ENCODE data around the gene CREBBP. TPM values are rescaled to one million over a fixed set of nuclear protein-coding genes. Genes with fewer than 3 reads are reported as not detected.
"Not testable (repeated sequence)": the region's sequence is repeated elsewhere in the genome, so short reads cannot be mapped to it uniquely, and the experiment has no call there.

CREBBP gene
- total RNA-seq, 1 donor from 2014 or later = 33.5 TPM

DNA sequence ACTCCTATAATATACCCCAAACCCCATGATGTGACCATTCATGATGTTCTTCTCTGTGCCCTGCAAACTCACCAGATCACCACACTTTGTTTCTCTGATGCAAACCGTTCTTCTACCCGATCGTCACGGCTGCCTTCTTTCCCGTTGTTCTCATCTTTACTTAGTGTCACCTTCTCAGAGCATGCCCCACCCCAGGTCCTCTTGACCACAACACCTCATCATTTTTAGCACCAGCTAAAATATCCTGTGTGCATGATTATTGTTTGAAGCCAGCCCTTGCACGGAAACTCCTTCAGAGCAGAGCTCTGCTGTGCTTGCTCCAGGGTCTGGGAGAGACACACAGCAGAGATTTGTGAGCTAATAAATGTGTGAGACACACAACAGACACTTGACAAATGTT, 38.9 kb upstream of the CREBBP start:
- peaks cover 27% of the 10 kb centered on the region for H3K9me3 ChIP-seq (replicated peaks)
- no peak for DNase-seq
- TF ChIP-seq, protein P1, sequence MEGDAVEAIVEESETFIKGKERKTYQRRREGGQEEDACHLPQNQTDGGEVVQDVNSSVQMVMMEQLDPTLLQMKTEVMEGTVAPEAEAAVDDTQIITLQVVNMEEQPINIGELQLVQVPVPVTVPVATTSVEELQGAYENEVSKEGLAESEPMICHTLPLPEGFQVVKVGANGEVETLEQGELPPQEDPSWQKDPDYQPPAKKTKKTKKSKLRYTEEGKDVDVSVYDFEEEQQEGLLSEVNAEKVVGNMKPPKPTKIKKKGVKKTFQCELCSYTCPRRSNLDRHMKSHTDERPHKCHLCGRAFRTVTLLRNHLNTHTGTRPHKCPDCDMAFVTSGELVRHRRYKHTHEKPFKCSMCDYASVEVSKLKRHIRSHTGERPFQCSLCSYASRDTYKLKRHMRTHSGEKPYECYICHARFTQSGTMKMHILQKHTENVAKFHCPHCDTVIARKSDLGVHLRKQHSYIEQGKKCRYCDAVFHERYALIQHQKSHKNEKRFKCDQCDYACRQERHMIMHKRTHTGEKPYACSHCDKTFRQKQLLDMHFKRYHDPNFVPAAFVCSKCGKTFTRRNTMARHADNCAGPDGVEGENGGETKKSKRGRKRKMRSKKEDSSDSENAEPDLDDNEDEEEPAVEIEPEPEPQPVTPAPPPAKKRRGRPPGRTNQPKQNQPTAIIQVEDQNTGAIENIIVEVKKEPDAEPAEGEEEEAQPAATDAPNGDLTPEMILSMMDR (IDR thresholded peaks at IDR 0.05; ENCODE audit: borderline replicate concordance) = no peak
- intact Hi-C loops (cut with micrococcal nuclease) = no loop called here
- no peak overlapping the region for H3K27ac ChIP-seq (replicated peaks)
- no peaks in the 10 kb centered on the region for H3K4me1 ChIP-seq
- no peaks in the 10 kb centered on the region for H3K27me3 ChIP-seq (ENCODE audit: low read depth)
- no peaks in the 10 kb centered on the region for H3K36me3 ChIP-seq
- no peak overlapping the region for H3K4me3 ChIP-seq

DNA sequence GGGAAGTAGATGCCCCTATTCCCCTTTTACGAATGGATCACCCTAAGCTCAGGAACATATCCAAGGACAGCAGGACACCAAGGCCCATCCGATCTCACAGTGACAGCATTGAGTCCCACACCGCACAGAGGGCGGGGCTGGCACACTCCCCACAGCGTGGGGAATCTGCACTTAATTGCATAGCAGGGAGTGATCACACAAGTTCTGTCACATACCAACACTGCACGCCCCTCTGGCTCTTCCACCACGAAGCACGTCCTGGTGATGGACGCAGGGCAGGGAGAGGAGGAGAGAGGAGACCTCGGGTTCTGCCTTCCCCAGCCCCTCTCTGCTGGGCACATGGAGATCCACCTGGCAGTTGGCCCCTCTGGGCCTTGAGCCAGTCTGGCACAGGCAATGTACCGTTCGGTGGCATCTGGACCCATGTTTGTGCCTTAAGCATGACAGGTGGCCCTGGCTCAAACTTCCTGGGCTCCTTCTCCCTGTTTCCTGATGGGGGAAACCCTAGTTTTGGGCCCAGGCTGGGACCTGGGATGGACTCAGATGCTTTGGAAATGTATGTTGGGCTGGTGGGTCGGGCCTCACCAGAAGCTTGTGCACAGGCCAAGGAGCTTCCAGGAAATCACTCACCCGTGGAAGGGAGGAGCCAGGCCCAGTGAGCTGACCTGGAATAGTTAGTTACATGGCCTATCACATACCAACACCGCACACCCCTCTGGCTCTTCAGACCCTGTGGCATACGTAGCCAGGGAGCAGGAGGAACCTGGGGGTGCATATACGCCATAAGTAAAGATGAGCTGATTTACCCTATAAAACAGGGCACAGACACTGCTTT, 35.1 kb upstream of the CREBBP start:
- intact Hi-C loops (cut with micrococcal nuclease) = no loop called here
- DNase-seq = no peak
- H3K27ac ChIP-seq (replicated peaks) = no peak overlapping the region
- no peaks in the 10 kb centered on the region for H3K27me3 ChIP-seq (ENCODE audit: low read depth)
- no peaks in the 10 kb centered on the region for H3K36me3 ChIP-seq
- TF ChIP-seq, protein P1 (IDR thresholded peaks at IDR 0.05; ENCODE audit: borderline replicate concordance) = no peak
- H3K4me1 ChIP-seq = no peaks in the 10 kb centered on the region
- H3K4me3 ChIP-seq = no peak overlapping the region
- peaks cover 27% of the 10 kb centered on the region for H3K9me3 ChIP-seq (replicated peaks)

DNA sequence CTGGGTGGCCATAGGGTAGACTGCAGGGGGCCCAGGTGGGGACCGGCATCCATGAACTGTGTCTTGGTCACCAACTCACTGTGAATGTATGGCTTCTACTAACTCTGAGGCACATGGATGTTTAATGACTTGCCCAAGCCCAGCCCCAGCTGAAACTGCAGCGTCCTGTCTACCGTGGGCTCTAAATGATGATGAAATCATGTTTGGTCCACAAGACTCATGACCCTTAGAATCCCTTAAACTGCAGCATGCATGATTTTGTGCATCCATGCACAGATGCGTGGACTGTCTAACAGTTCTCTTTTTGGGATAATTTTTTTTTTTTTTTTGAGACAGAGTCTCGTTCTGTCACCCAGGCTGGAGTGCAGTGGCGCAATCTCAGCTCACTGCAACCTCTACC, 32.4 kb upstream of the CREBBP start:
- no peak overlapping the region for H3K4me3 ChIP-seq
- TF ChIP-seq, protein P1 (IDR thresholded peaks at IDR 0.05; ENCODE audit: borderline replicate concordance) = no peak
- no peaks in the 10 kb centered on the region for H3K36me3 ChIP-seq
- H3K27ac ChIP-seq (replicated peaks) = no peak overlapping the region
- DNase-seq = no peak
- intact Hi-C loops (cut with micrococcal nuclease) = no loop called here
- H3K4me1 ChIP-seq = no peaks in the 10 kb centered on the region
- peaks cover 10% of the 10 kb centered on the region for H3K9me3 ChIP-seq (replicated peaks)
- H3K27me3 ChIP-seq (ENCODE audit: low read depth) = no peaks in the 10 kb centered on the region

DNA sequence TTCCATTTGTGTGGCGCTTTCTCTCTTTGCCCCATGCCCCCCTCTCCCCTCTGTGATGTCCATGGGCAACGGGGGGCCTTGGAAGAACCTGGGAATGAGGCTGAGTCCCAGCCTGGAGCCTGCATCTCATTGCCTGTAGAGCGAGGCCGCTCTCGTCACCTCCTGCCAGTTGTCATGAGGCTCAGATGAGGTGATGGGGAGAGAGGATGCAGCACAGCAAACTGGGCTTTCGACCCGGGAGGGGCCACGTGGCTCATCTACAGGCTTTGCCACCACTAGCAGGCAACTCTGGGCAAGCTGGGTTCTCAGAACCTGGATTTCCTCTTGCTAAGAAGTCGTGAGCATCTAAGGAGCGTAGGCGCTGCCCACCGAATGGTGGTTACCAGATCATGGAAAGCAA, 31.9 kb upstream of the CREBBP start:
- DNase-seq = no peak
- TF ChIP-seq, protein P1 (IDR thresholded peaks at IDR 0.05; ENCODE audit: borderline replicate concordance) = no peak
- H3K9me3 ChIP-seq (replicated peaks) = peaks cover 7% of the 10 kb centered on the region
- H3K27ac ChIP-seq (replicated peaks) = no peak overlapping the region
- no peak overlapping the region for H3K4me3 ChIP-seq
- H3K36me3 ChIP-seq = no peaks in the 10 kb centered on the region
- no peaks in the 10 kb centered on the region for H3K27me3 ChIP-seq (ENCODE audit: low read depth)
- intact Hi-C loops (cut with micrococcal nuclease) = no loop called here
- no peaks in the 10 kb centered on the region for H3K4me1 ChIP-seq

DNA sequence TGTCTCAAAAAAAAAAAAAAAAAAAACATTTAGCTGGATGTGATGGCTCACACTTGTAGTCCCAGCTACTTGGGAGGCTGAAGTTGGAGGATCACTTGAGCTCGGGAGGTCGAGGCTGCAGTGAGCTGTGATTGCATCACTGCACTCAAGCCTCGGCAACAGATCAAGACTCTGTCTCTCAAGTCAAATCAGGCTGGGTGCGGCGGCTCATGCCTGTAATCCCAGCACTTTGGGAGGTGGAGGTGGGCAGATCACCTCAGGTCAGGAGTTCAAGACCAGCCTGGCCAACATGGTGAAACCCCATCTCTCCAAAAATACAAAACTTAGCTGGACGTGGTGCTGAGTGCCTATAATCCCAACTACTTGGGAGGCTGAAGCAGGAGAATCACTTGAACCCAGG, 31.2 kb upstream of the CREBBP start:
- intact Hi-C loops (cut with micrococcal nuclease); H3K27ac ChIP-seq (replicated peaks); DNase-seq; H3K36me3 ChIP-seq; H3K4me1 ChIP-seq; H3K27me3 ChIP-seq (ENCODE audit: low read depth); H3K4me3 ChIP-seq; H3K9me3 ChIP-seq (replicated peaks): not testable (repeated sequence)

DNA sequence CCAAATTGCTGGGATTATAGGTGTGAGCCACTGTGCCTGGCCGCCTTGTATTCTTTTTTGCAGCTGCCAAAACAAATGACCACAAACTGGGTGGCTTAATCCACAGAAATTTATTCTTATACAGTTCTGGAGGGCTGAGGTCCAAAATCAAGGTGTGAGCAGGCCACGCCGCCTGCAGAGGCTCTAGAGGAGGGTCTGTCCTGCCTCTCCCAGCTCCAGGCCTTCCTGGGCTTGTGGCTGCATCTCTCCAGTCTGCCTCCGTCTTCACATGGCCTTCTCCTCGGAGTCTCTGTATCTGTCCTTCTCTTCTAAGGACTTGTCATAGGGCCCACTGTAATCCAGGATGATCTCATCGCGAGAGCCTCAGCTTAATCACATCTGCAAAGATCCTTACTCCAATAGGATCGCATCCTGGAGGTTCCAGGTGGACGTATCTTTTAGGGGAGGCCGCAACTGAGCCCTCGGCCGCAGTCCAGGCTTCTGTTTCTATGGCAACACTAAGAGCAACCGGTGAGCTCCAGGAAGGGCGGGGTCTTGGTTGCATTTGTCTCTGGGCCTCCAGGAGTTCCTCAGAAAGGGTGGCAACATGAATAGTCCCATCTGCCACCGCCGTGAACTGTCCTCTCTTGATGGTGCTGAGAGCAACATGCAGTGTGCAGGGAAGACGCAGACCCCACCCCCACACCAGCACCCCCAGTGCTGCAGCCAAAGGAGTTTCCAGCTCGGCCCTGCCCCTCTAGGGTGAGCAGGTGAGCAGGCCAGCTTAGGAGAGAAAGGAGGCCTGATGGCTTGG, 29.5 kb upstream of the CREBBP start:
- Histone ChIP-seq H3K4me1 (no peaks in the 10 kb centered on the region), H3K4me3 (no peak overlapping the region), H3K36me3 (no peaks in the 10 kb centered on the region), H3K9me3 (replicated peaks) (no peaks in the 10 kb centered on the region), H3K27me3 (ENCODE audit: low read depth) (no peaks in the 10 kb centered on the region), H3K27ac (replicated peaks) (no peak overlapping the region)
- no peak for DNase-seq
- intact Hi-C loops (cut with micrococcal nuclease) = no loop called here
- TF ChIP-seq, protein P1 (IDR thresholded peaks at IDR 0.05; ENCODE audit: borderline replicate concordance) = no peak

Data from left ventricle myocardium inferior (tissue), 1 donor.